Gastroesophageal sphincter (tissue), 3 donors: Measurements from ENCODE around the gene PTPN14.

Experiments
- CTCF ChIP-seq, 4 experiments: fragments of 200-600 bp in 2 of 4; fragments of 450-650 bp in 2 of 4; sonication (generic) in 1 of 4; IDR thresholded peaks; one replicate each; pipeline ENCODE4 v1.5.1; 2017 to 2019; ENCODE audit warnings: antibody characterized with exemption in 4 of 4, mild to moderate bottlenecking in 2 of 4, moderate library complexity in 2 of 4
- EP300 ChIP-seq: sonication (generic); formaldehyde crosslinking; IDR thresholded peaks from one replicate; pipeline ENCODE4 v1.6.1; 2017; ENCODE audit warnings: antibody characterized with exemption, mild to moderate bottlenecking
- POLR2A ChIP-seq, 2 donors: fragments of 450-650 bp; IDR thresholded peaks; one replicate each; pipeline ENCODE4 v1.6.1; 2017; ENCODE audit warnings: antibody characterized with exemption in 2 of 2, mild to moderate bottlenecking in 2 of 2, moderate library complexity in 1 of 2
- POLR2AphosphoS5 ChIP-seq: sonication (generic); formaldehyde crosslinking; IDR thresholded peaks from one replicate; pipeline ENCODE4 v1.6.1; 2017; ENCODE audit warnings: antibody characterized with exemption

DNA sequence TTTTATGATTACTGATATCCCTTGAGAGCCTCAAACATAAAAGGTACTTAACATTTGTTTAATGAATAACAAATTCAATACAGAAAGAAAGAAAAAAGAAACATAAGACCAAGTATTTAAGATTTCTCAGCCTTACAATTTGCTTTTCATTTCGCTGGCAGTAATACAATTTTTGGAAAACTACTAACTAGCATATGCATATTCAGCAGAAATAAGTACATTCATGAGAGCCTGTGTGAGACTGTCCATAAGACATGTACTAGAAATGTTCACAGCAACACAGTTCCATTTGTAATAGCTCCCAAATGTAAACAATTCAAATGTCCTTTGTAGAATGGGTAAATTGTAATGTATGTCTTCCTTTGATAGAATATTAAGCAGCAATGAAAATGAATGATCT, 119.2 kb downstream of the PTPN14 start:
- TF ChIP-seq CTCF (IDR thresholded peaks at IDR 0.05) (no peak), POLR2AphosphoS5 (no peak), POLR2A (IDR thresholded peaks at IDR 0.05) (no peak), EP300 (no peak)
